HG02884 (cell line): Measurements from ENCODE around the gene YPEL3.
"Not testable (repeated sequence)": the region's sequence is repeated elsewhere in the genome, so short reads cannot be mapped to it uniquely, and the experiment has no call there.

Source experiments
- ATAC-seq: cut with Tn5 transposase; IDR thresholded peaks from one replicate; pipeline ENCODE4 v1.9.1; 2021; ENCODE audit warnings: mild to moderate bottlenecking, moderate library complexity; ENCODE audit not compliant: unreplicated experiment

The YPEL3 gene

GRCh38 chr16:30117768-30118167 is 21.8 kb upstream of the YPEL3 start:
- ATAC-seq, result no peak

GRCh38 chr16:30116291-30117207 is 20.5 kb upstream of the YPEL3 start:
- no peak for ATAC-seq

GRCh38 chr16:30115238-30115637 is 19.2 kb upstream of the YPEL3 start:
- ATAC-seq, result no peak

- ATAC-seq, result not testable (repeated sequence)
These were observed 18.8 kb upstream of the YPEL3 start for GRCh38 chr16:30114833-30115232.

DNA sequence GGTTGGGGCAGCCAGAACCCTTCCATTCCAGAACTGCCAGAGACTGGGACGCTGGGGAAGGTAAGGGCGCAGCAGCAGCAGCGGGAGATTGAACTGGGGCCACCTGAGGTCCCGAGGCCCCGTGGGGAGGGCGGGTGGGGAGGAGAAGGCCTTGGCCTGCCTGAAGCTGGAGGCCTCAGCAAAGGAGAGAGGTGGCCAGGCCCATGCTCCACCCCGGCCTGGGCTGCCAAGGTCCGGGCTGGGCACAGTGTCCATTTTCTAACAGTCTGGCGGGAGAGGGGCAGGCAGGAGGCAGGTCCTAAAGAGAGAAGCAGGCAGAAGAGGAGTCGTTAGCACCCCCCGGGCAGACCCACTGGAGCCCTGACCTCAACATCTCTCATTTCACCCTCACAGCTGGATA is 18.4 kb upstream of the YPEL3 start:
- no peak for ATAC-seq

DNA sequence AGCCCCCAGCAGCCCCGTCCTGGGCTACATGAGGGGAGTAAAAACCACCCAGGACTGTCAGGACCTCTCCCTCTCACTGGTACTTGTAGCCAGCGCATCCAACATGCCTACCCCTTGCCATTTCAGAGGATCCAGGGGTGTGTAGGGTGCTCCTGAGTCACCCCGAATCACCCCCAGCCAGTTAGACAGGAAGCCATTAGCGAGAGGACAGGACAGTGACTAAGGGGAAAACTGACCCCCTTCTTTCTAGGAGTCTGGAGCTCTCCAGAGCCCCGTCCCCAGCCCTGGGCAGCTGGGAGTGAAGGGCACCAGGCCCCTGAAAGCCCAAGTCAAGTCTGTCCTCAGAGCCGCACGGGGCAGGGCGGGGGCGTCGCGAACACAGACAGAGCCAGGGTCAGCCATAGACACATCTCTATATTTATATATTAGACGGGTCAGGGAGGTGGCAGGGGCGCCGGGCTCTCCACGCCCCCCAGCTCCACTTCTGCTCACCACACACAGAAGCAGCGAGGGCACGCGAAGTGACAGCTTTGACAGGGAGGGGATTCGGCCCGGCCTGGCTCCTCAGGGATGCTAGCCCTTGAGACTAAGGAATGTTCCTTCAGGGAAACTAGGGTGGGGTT is 17.8 kb upstream of the YPEL3 start:
- no peak for ATAC-seq

DNA sequence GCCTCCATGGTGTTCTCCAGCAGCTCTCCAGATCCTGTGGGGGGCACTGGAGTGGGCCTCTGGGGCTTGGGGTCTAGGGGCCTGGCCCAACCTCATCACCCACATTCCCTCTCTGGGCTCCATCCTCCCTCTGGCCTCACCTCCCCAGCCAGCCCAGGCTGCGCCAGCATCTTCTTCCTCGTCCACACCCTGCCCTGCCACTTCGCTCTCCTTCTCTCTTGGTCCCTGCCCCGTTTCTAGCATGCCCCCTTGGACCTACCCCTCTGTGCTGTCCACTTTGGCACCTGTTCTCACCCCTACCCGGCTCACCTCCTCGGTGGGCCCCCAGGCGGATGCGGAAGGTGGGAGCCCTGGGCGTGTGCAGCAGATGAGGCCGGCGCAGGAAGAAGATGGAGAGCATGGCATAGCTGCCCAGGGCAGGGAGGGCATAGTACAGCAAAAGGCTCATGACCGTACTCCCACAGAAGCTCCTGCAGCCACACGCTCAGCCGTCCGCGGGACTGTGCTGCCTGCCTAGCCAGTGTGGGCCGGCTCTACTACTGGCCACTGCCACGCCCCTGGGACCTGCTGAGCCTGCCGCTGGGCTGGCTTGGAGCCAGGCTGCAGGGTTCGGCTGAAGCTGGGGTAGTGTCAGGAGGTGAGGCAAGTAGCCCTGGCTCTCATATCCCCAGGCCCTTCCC is 17.2 kb upstream of the YPEL3 start, which contains the start of gene GDPD3:
GDPD3 (minus strand) TSS at position 507 of the 680 bp plus-strand sequence; CDS start at position 448, 59 bp downstream.
- no peak for ATAC-seq

GRCh38 chr16:30112197-30113030 is 16.4 kb upstream of the YPEL3 start:
- ATAC-seq, result no peak

GRCh38 chr16:30110661-30111060 is 14.6 kb upstream of the YPEL3 start:
- no peak for ATAC-seq

DNA sequence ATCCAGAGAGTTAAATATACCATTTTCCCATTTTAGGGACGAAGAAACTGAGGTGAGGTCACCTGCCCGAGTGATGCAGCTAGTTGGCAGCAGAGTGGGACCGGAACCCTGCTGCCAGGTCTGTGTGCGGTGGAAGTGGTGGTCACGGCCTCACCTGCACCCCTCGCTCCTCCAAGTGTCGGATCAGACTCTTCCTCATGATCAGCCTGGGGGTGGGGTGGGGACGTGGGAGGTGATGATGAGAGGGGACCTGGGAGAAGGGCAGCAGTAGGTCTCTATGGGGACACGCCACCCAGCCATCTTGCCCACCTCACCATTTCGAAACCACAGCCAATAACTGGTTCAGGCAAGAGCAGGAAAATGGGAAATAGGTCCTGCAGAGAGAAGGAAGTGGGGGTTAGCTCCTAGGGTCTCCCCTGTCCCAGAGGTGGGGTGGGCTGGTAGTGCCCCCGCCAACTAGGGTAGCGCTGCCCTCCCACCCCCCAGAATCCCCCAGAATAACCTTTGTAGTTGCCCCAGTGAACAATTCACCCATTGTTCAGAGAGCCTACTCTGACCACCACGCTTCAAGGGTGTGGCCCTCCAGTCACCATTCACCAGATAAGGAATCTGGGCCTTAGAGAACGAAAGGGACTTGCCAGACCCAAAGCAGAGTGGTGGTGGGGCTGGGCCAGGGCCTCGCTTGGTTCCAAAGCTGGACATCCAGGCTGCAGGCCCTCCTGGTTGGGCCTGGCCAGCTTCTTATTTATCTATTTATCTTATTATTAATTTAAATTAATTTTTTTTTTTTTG is 12.2 kb upstream of the YPEL3 start:
- ATAC-seq, result no peak

DNA sequence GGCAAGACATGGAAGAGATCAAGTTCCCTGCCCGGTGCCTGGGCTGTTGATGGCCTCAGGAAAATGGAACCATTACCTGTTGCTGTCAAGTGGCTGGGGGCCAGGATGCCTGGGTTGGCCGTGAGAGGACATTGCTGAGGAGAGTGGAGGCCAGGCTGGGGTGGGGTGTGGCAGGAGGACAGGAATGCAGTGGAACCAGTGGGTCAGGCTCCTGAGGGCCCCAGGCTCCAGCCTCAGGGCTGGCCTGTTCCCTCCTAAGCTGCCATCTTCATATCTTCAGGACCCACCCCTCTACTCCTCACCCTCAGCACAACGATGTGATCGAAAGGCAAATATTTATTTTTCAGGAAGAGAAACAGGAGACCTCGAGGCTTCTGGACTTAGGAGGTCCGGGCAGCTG is 8.5 kb upstream of the YPEL3 start:
- no peak for ATAC-seq

DNA sequence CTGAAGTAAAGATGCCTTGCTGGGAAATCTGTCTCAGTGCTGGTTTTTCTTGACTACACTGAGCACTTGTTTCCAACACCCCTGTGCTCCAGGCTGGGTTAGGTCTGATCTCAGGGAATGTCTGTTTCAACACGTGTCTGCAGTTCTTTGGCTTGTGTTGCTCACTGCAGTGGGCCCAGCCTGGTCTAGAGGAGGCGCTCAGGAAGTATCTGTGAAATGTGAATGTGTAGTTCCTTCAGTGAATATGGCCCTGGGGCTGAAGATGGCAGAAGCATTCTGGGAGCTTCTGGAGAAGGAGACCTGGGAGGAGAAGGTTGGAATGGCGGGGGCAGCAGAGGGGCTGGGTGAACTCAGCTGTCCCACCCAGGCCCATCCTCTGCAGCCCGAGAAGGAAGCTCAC is 8.1 kb upstream of the YPEL3 start:
- no peak for ATAC-seq

- ATAC-seq, result no peak
These were observed 1.0 kb upstream of the YPEL3 start for GRCh38 chr16:30096862-30097563.

GRCh38 chr16:30095166-30096078 is 591 bp downstream of the YPEL3 start:
- ATAC-seq, result no peak

- ATAC-seq, result no peak
These were observed 1.4 kb downstream of the YPEL3 start for GRCh38 chr16:30094541-30095165.

DNA sequence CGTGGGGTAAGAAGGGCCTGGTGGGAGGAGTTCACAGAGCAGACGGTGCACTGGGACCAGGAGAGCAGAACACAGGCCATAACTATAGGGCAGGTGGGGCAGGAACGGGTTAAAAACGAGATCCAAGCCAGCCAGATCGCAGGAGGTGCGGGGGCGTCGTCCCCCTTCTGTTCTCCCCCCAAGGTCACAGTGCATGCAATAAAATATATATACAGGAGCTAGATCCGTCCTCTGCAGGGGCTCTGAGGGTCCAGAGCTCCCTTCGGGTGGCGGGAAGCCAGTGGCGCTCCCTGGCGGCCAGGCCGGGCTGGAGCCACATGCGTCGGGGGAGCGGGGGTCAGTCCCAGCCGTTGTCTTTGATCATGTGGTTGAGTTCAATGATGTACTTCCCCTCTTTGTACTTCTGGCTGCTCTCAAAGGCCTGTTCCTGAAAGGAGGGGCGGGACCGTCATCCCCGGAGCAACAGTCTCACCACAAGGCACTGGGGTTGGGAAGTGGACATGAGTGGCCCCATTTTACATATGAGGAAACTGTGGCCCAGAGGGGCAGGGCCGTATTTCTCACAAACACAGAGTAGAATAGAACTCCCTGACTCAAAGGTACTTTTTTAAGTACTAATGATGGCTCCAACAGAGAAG is 3.5 kb downstream of the YPEL3 start:
- ATAC-seq, result peak; percentile 43
